Astrocyte (in vitro differentiated cells and primary cell): ENCODE results near the gene PSAT1. TPM values are rescaled to one million over a fixed set of nuclear protein-coding genes. Genes with fewer than 3 reads are reported as not detected.

Source experiments
- DNase-seq: peaks from one replicate; pipeline ENCODE4 v3.0.0-alpha.2; 2010; ENCODE audit warnings: low read depth
- FAIRE-seq: peaks from 2 replicates; lab custom pipeline; 2011; peaks lifted over from hg19 to GRCh38; lab: Jason Lieb, UNC
- H2AFZ ChIP-seq: 2 replicates; pipeline ENCODE4 v1.6.0; 2012; ENCODE audit warnings: low read depth, low read length, inconsistent platforms
- H3K27ac ChIP-seq: 2 replicates; pipeline ENCODE4 v1.5.1; 2011; ENCODE audit warnings: low read depth, low read length, inconsistent platforms
- H3K27me3 ChIP-seq: 2 replicates; pipeline ENCODE4 v1.6.0; 2011; ENCODE audit warnings: low read length, inconsistent platforms; ENCODE audit not compliant: insufficient read depth
- H3K36me3 ChIP-seq: 2 replicates; pipeline ENCODE4 v1.5.1; 2011; ENCODE audit warnings: low read length, inconsistent platforms; ENCODE audit not compliant: insufficient read depth
- H3K4me1 ChIP-seq: 2 replicates; pipeline ENCODE4 v1.5.1; 2011; ENCODE audit warnings: low read length, inconsistent platforms; ENCODE audit not compliant: insufficient read depth
- H3K4me2 ChIP-seq: 2 replicates; pipeline ENCODE4 v1.6.0; 2012; ENCODE audit warnings: low read length, inconsistent platforms
- H3K4me3 ChIP-seq: 2 replicates; pipeline ENCODE4 v1.5.1; 2011; ENCODE audit warnings: low read depth, mild to moderate bottlenecking, low read length, inconsistent platforms; ENCODE audit not compliant: insufficient read depth
- H3K79me2 ChIP-seq: 2 replicates; pipeline ENCODE4 v1.6.0; 2012; ENCODE audit warnings: mild to moderate bottlenecking, low read length, inconsistent platforms; ENCODE audit not compliant: insufficient read depth
- H3K9ac ChIP-seq: 2 replicates; pipeline ENCODE4 v1.6.0; 2012; ENCODE audit warnings: mild to moderate bottlenecking, low read length, inconsistent platforms
- H3K9me3 ChIP-seq: 2 replicates; pipeline ENCODE4 v1.5.1; 2012; ENCODE audit warnings: low read depth, mild to moderate bottlenecking, low read length, inconsistent platforms; ENCODE audit not compliant: insufficient read depth
- H4K20me1 ChIP-seq: 2 replicates; pipeline ENCODE4 v1.6.0; 2012; ENCODE audit warnings: low read length, inconsistent platforms; ENCODE audit not compliant: insufficient read depth
- H3K27ac Mint-ChIP-seq: one replicate; pipeline ENCODE4 v1.8.0; 2021; ENCODE audit warnings: mild to moderate bottlenecking, mixed read lengths; ENCODE audit not compliant: unreplicated experiment
- H3K27me3 Mint-ChIP-seq: one replicate; pipeline ENCODE4 v1.8.0; 2021; ENCODE audit warnings: low read depth, mixed read lengths; ENCODE audit not compliant: unreplicated experiment
- H3K36me3 Mint-ChIP-seq: one replicate; pipeline ENCODE4 v1.8.0; 2021; ENCODE audit warnings: low read depth, mixed read lengths; ENCODE audit not compliant: unreplicated experiment
- H3K4me1 Mint-ChIP-seq: one replicate; pipeline ENCODE4 v1.8.0; 2021; ENCODE audit warnings: low read depth, mixed read lengths; ENCODE audit not compliant: unreplicated experiment
- H3K4me3 Mint-ChIP-seq: one replicate; pipeline ENCODE4 v1.8.0; 2021; ENCODE audit warnings: mild to moderate bottlenecking, moderate library complexity, mixed read lengths; ENCODE audit not compliant: unreplicated experiment
- H3K9me3 Mint-ChIP-seq: one replicate; pipeline ENCODE4 v1.8.0; 2021; ENCODE audit warnings: mild to moderate bottlenecking, mixed read lengths; ENCODE audit not compliant: unreplicated experiment
- CTCF ChIP-seq: IDR thresholded peaks from 2 replicates; pipeline ENCODE4 v1.5.1; 2011; ENCODE audit warnings: low read depth, mild to moderate bottlenecking, inconsistent platforms, low read length, moderate library complexity; ENCODE audit not compliant: insufficient read depth
- EZH2 ChIP-seq: IDR thresholded peaks from 2 replicates; pipeline ENCODE4 v1.6.1; 2012; ENCODE audit warnings: mild to moderate bottlenecking, low read length, inconsistent platforms; ENCODE audit not compliant: insufficient read depth
- total RNA-seq: library from RNA; stranded (reverse); gene quantifications from 2 replicates; pipeline ENCODE4 v1.2.1, GENCODE V29; 2021

Gene PSAT1
- total RNA-seq, 1 donor from 2014 or later: 335 TPM

GRCh38 chr9:78252616-78253015 is 44.3 kb upstream of the PSAT1 start:
- Mint-ChIP-seq H3K9me3 (no peaks in the 10 kb centered on the region), H3K36me3 (peaks cover 2% of the 10 kb centered on the region), H3K4me3 (no peak overlapping the region), H3K27me3 (no peaks in the 10 kb centered on the region), H3K27ac (no peak overlapping the region), H3K4me1 (peaks cover 5% of the 10 kb centered on the region)
- Histone ChIP-seq H2AFZ (no peak overlapping the region), H4K20me1 (no peaks in the 10 kb centered on the region), H3K9me3 (no peaks in the 10 kb centered on the region), H3K9ac (no peak overlapping the region), H3K79me2 (no peaks in the 10 kb centered on the region), H3K4me1 (no peaks in the 10 kb centered on the region), H3K27me3 (no peaks in the 10 kb centered on the region), H3K27ac (no peak overlapping the region), H3K36me3 (no peaks in the 10 kb centered on the region), H3K4me3 (no peak overlapping the region), H3K4me2 (no peak overlapping the region)
- FAIRE-seq: no peak
- DNase-seq: no peak
- TF ChIP-seq CTCF (no peak), EZH2 (no peak)

GRCh38 chr9:78253285-78253684 is 43.6 kb upstream of the PSAT1 start:
- Histone ChIP-seq H3K9ac (no peak overlapping the region), H3K4me2 (no peak overlapping the region), H3K4me1 (no peaks in the 10 kb centered on the region), H3K9me3 (no peaks in the 10 kb centered on the region), H3K27ac (no peak overlapping the region), H4K20me1 (no peaks in the 10 kb centered on the region), H3K27me3 (no peaks in the 10 kb centered on the region), H3K79me2 (no peaks in the 10 kb centered on the region), H2AFZ (no peak overlapping the region), H3K36me3 (no peaks in the 10 kb centered on the region), H3K4me3 (no peak overlapping the region)
- FAIRE-seq (no peak), DNase-seq (no peak)
- Mint-ChIP-seq H3K36me3 (peaks cover 2% of the 10 kb centered on the region), H3K27ac (no peak overlapping the region), H3K4me1 (peaks cover 5% of the 10 kb centered on the region), H3K27me3 (no peaks in the 10 kb centered on the region), H3K4me3 (no peak overlapping the region), H3K9me3 (no peaks in the 10 kb centered on the region)
- no peak for TF ChIP-seq CTCF
- TF ChIP-seq EZH2: no peak

- no peak overlapping the region for H2AFZ ChIP-seq
- H3K79me2 ChIP-seq: no peaks in the 10 kb centered on the region
- H3K27ac Mint-ChIP-seq: no peak overlapping the region
- DNase-seq (peak; percentile 14), FAIRE-seq (peak; percentile 49)
- no peaks in the 10 kb centered on the region for H3K9me3 Mint-ChIP-seq
- H3K36me3 Mint-ChIP-seq: peaks cover 6% of the 10 kb centered on the region
- H3K27ac ChIP-seq: no peak overlapping the region
- H3K4me1 Mint-ChIP-seq: no peaks in the 10 kb centered on the region
- no peaks in the 10 kb centered on the region for H3K27me3 Mint-ChIP-seq
- no peaks in the 10 kb centered on the region for H3K4me1 ChIP-seq
- no peaks in the 10 kb centered on the region for H3K9me3 ChIP-seq
- H3K4me3 ChIP-seq: no peak overlapping the region
- peaks cover 15% of the 10 kb centered on the region for H3K36me3 ChIP-seq
- H3K4me2 ChIP-seq: no peak overlapping the region
- no peak overlapping the region for H3K9ac ChIP-seq
- TF ChIP-seq CTCF (peak; percentile 50), EZH2 (no peak)
- no peak overlapping the region for H3K4me3 Mint-ChIP-seq
- H3K27me3 ChIP-seq: no peaks in the 10 kb centered on the region
- H4K20me1 ChIP-seq: no peaks in the 10 kb centered on the region
Observed at GRCh38 chr9:78261403-78262001, 35.4 kb upstream of the PSAT1 start.
